B cell (primary cell): ENCODE results near the gene ZNF746. TPM values are rescaled to one million over a fixed set of nuclear protein-coding genes. Genes with fewer than 3 reads are reported as not detected.

Source experiments
- ATAC-seq: fragments of 200-7000 bp; cut with Tn5 transposase; one replicate; pipeline ENCODE4 v1.10.0; 2021; ENCODE audit warnings: low read depth, mild to moderate bottlenecking, moderate number of reproducible peaks, moderate library complexity
- CTCF ChIA-PET: fragments of 350-600 bp; sonication (Branson Sonifier 250); formaldehyde crosslinking; loops from one replicate; lab custom pipeline; 2021; ENCODE audit warnings: antibody characterized with exemption, inconsistent platforms; lab: Charles Lee
- POLR2A ChIA-PET: fragments of 350-600 bp; sonication (Branson Sonifier 250); formaldehyde crosslinking; loops from one replicate; lab custom pipeline; 2021; ENCODE audit warnings: antibody characterized with exemption; lab: Charles Lee
- DNase-seq: peaks from one replicate; pipeline ENCODE4 v3.0.0; 2013
- H2AFZ ChIP-seq: 2 replicates; pipeline ENCODE4 v1.6.1; 2012; ENCODE audit warnings: mild to moderate bottlenecking, low read depth, low read length; ENCODE audit not compliant: insufficient read depth, poor library complexity, severe bottlenecking
- H3K27ac ChIP-seq, 2 donors: 1 replicate in 1 of 2; 2 replicates in 1 of 2; pipeline ENCODE4 v1.5.1; 2012 to 2013; ENCODE audit warnings: low read length in 2 of 2, mild to moderate bottlenecking in 2 of 2, moderate library complexity in 1 of 2
- H3K27me3 ChIP-seq, 4 experiments: fragments of 200-600 bp in 1 of 4; sonication (generic) in 1 of 4; replicated peaks in 1 of 4; 1 replicate in 2 of 4; 2 replicates in 2 of 4; pipeline versions ENCODE4 v1.6.1 to v1.7.0; 2013 to 2016; ENCODE audit warnings: low read length in 3 of 4, mild to moderate bottlenecking in 2 of 4, mixed read lengths in 1 of 4, moderate library complexity in 1 of 4; ENCODE audit not compliant: insufficient read depth in 4 of 4, control insufficient read depth in 3 of 4; ENCODE audit errors: control extremely low read depth in 1 of 4
- H3K36me3 ChIP-seq, 2 experiments: replicated peaks in 1 of 2; 1 replicate in 1 of 2; 2 replicates in 1 of 2; pipeline versions ENCODE4 v1.6.1 to v1.7.1; 2013; ENCODE audit warnings: low read length in 1 of 2; ENCODE audit not compliant: insufficient read depth in 2 of 2, control insufficient read depth in 1 of 2; ENCODE audit errors: control extremely low read depth in 1 of 2, extremely low read depth in 1 of 2
- H3K4me1 ChIP-seq, 2 donors: fragments of 200-600 bp in 1 of 2; sonication (generic) in 1 of 2; 1 replicate in 1 of 2; 2 replicates in 1 of 2; pipeline versions ENCODE4 v1.5.1 to v1.6.1; 2013 to 2017; ENCODE audit warnings: low read length in 2 of 2; ENCODE audit not compliant: control insufficient read depth in 2 of 2, insufficient read depth in 2 of 2
- H3K4me2 ChIP-seq: replicated peaks from 2 replicates; pipeline ENCODE3; 2012; ENCODE audit warnings: mild to moderate bottlenecking, low read depth, low read length; ENCODE audit not compliant: poor library complexity, severe bottlenecking
- H3K4me3 ChIP-seq, 5 experiments: fragments of 200-600 bp in 1 of 5; sonication (generic) in 1 of 5; 1 replicate in 3 of 5; 2 replicates in 2 of 5; pipeline versions ENCODE4 v1.5.1 to v1.7.0; 2011 to 2016; ENCODE audit warnings: low read length in 4 of 5, mild to moderate bottlenecking in 4 of 5, low read depth in 2 of 5, control low read depth in 1 of 5, moderate library complexity in 1 of 5; ENCODE audit not compliant: insufficient read depth in 1 of 5; ENCODE audit errors: control extremely low read depth in 1 of 5, extremely low read depth in 1 of 5
- H3K79me2 ChIP-seq: fragments of 200-600 bp; sonication (generic); one replicate; pipeline ENCODE4 v1.6.0; 2016; ENCODE audit warnings: low read length; ENCODE audit not compliant: control insufficient read depth, insufficient read depth
- H3K9ac ChIP-seq: fragments of 200-600 bp; sonication (generic); 2 replicates; pipeline ENCODE4 v1.6.1; 2017; ENCODE audit warnings: mild to moderate bottlenecking, low read length, moderate library complexity
- H3K9me3 ChIP-seq, 3 donors: one replicate each; pipeline versions ENCODE4 v1.6.1 to v1.7.1; 2013; ENCODE audit warnings: low read length in 2 of 3; ENCODE audit not compliant: control insufficient read depth in 2 of 3, insufficient read depth in 1 of 3; ENCODE audit errors: control extremely low read depth in 1 of 3
- H4K20me1 ChIP-seq: 2 replicates; pipeline ENCODE4 v1.6.0; 2012; ENCODE audit warnings: mild to moderate bottlenecking, low read length; ENCODE audit not compliant: insufficient read depth, control insufficient read depth, poor library complexity, severe bottlenecking
- H3K27ac Mint-ChIP-seq: one replicate; pipeline ENCODE4 v1.8.0; 2021; ENCODE audit warnings: mixed read lengths
- H3K27me3 Mint-ChIP-seq: one replicate; pipeline ENCODE4 v1.8.0; 2021; ENCODE audit warnings: mixed read lengths
- H3K4me1 Mint-ChIP-seq: one replicate; pipeline ENCODE4 v1.8.0; 2021; ENCODE audit warnings: mixed read lengths
- H3K4me3 Mint-ChIP-seq: one replicate; pipeline ENCODE4 v1.8.0; 2021; ENCODE audit warnings: mixed read lengths
- H3K9me3 Mint-ChIP-seq: one replicate; pipeline ENCODE4 v1.8.0; 2022; ENCODE audit warnings: mixed read lengths; ENCODE audit not compliant: insufficient read depth
- CTCF ChIP-seq: fragments of 200-600 bp; IDR thresholded peaks from one replicate; pipeline ENCODE4 v1.8.0; 2022; ENCODE audit warnings: antibody characterized with exemption, mild to moderate bottlenecking
- EZH2 ChIP-seq: IDR thresholded peaks from 2 replicates; pipeline ENCODE4 v1.6.1; 2012; ENCODE audit warnings: borderline replicate concordance, low read depth, mild to moderate bottlenecking, moderate library complexity, low read length; ENCODE audit not compliant: insufficient read depth, poor library complexity, severe bottlenecking
- WGBS: methylation state at CpG from one replicate; pipeline ENCODE4 v1.1.5; 2013; ENCODE audit warnings: missing lambda C conversion rate; ENCODE audit not compliant: insufficient coverage; 5-methylcytosine and 5-hydroxymethylcytosine counted together
- intact Hi-C: fragments of 100-400 bp; cut with micrococcal nuclease; formaldehyde crosslinking; loops from one replicate; pipeline ENCODE4 v1.10.0; 2022
- polyA plus RNA-seq: library from polyadenylated mRNA; depleted of rRNA; stranded (reverse); fragments of >200 nt; gene quantifications from 2 replicates; pipeline ENCODE4 v1.2.3, GENCODE V29; 2012
- total RNA-seq, 2 donors: library from RNA; stranded (reverse); fragments of 120-200 nt in 1 of 2; gene quantifications; 1 replicate in 1 of 2; 2 replicates in 1 of 2; pipeline versions ENCODE4 v1.2.3 to v1.2.4, GENCODE V29; 2013 to 2022

Gene ZNF746
- total and polyA plus RNA-seq, 2 donors (not counting 1 experiment from before 2014, with no cell fraction given): 15.6 to 30.4 TPM

DNA sequence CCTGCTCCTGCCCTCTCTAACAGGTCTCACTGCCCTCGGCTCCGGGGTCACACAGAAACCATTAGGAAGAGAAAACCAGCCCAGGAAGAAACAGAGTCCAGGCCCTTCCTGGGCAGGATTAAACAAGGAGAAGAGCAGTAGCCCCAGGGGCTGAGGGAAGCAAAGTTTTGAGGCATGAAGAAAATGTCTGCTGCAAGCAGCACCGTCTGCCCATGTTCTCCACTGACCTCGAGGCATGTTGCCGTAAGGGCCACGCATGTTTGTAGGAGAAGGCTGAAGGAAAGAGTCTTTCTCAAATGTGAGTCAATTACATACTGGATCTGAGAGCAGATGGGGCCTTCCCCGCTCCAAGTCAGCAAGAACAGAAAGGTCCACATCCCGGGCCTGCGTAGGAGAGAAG, 4.2 kb downstream of the ZNF746 start:
- Mint-ChIP-seq H3K9me3 (no peaks in the 10 kb centered on the region), H3K27me3 (no peaks in the 10 kb centered on the region), H3K4me1 (peaks cover 23% of the 10 kb centered on the region), H3K4me3 (no peak overlapping the region), H3K27ac (no peak overlapping the region)
- Histone ChIP-seq H3K79me2 (peaks cover 27% of the 10 kb centered on the region), H3K4me3 (no peak overlapping the region), H2AFZ (no peak overlapping the region), H3K36me3 (peaks cover 0 to 39% of the 10 kb centered on the region in 2 experiments), H3K27me3 (no peaks in the 10 kb centered on the region), H3K9ac (no peak overlapping the region), H3K9me3 (no peaks in the 10 kb centered on the region), H4K20me1 (peaks cover 21% of the 10 kb centered on the region), H3K4me1 (peaks cover 12 to 19% of the 10 kb centered on the region in 2 donors), H3K4me2 (no peak overlapping the region), H3K27ac (no peak overlapping the region)
- WGBS: 98% methylated on average over 9 of the region's 9 CpGs
- TF ChIP-seq CTCF (no peak), EZH2 (no peak)
- ATAC-seq: no peak
- no peak for DNase-seq
- intact Hi-C loops: loop anchor here (10.0 kb wide), 1 partner anchor 381 kb away; the partner anchor contains the start of gene ATP6V0E2
- ChIA-PET CTCF (no interaction called here), POLR2A (no interaction called here)

- no peak overlapping the region for H3K9ac ChIP-seq
- ChIA-PET CTCF (no interaction called here), POLR2A (no interaction called here)
- peaks cover 7% of the 10 kb centered on the region for H3K79me2 ChIP-seq
- no peaks in the 10 kb centered on the region for H3K27me3 Mint-ChIP-seq
- H3K27me3 ChIP-seq: no peaks in the 10 kb centered on the region
- no peaks in the 10 kb centered on the region for H3K9me3 Mint-ChIP-seq
- intact Hi-C loops: loop anchor here (10.0 kb wide), 1 partner anchor 385 kb away; the partner anchor contains the start of gene ATP6V0E2
- no peak overlapping the region for H3K27ac Mint-ChIP-seq
- no peak overlapping the region for H3K4me3 ChIP-seq
- peaks cover 4% of the 10 kb centered on the region for H4K20me1 ChIP-seq
- H3K4me3 Mint-ChIP-seq: no peak overlapping the region
- H2AFZ ChIP-seq: no peak overlapping the region
- TF ChIP-seq CTCF (no peak), EZH2 (no peak)
- ATAC-seq: no peak
- no peaks in the 10 kb centered on the region for H3K4me1 ChIP-seq
- no peak overlapping the region for H3K4me2 ChIP-seq
- H3K36me3 ChIP-seq: peaks cover 0 to 49% of the 10 kb centered on the region in 2 experiments
- H3K9me3 ChIP-seq: no peaks in the 10 kb centered on the region
- no peak overlapping the region for H3K27ac ChIP-seq
- 95% methylated on average over 15 of the region's 15 CpGs for WGBS
- DNase-seq: no peak
- peaks cover 3% of the 10 kb centered on the region for H3K4me1 Mint-ChIP-seq
Observed at GRCh38 chr7:149490083-149490760, 7.4 kb downstream of the ZNF746 start.
